Measurements from ENCODE around the gene FADS2. TPM values are rescaled to one million over a fixed set of nuclear protein-coding genes. Genes with fewer than 3 reads are reported as not detected.

FADS2 gene
- total RNA-seq, 1 donor from 2014 or later, result 121 TPM

DNA sequence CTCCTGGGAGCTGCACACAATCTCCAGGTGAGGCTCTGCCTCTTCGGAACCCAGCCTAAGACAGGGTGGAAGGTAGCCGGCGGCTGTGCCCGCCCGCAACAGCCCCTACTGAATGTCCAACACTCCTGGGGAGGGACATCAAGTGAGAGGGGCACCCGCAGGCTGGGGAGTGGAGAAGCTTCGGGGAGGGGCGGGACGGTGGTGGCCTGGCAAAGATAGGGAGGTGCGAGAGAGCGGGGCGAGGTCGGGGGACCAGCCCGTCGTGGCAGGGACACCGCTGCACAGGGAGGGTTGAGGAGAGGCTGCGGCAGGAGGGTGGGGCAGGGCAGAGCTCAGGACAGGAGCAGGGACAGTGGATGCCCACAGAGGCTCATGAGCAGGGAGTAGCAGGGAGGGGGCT, 72.2 kb downstream of the FADS2 start:
- DNase-seq (ENCODE audit: low spot score in 2 of 2) (no peak), FAIRE-seq (no peak)

- no peak for FAIRE-seq
Observed at GRCh38 chr11:61901397-61901796, 73.3 kb downstream of the FADS2 start.

DNA sequence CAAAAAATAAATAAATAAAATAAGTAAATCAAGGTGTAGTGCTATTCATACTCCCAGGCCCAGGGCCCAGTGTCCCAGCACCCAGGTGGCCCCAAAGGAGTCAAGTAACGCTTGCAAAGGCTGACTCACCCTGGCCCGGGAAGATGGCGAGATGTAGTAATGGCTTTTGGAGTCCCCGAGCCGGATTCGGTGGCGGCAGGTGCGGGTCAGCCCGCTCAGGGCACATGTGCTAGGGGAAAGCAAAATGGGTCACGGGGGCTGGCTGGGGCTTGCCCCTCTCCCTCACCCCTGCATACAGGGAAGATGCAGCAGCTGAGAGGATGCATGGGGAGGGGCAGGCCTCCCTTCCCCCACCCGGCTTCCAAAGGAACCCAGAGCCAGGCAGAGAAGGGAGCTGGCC, 74.2 kb downstream of the FADS2 start:
- no peak for DNase-seq (ENCODE audit: low spot score in 2 of 2)
- FAIRE-seq, result no peak

More at GRCh38 chr11:61901397-61901796, 73.3 kb downstream of the FADS2 start:
- no peak for DNase-seq (ENCODE audit: low spot score in 2 of 2)

DNA sequence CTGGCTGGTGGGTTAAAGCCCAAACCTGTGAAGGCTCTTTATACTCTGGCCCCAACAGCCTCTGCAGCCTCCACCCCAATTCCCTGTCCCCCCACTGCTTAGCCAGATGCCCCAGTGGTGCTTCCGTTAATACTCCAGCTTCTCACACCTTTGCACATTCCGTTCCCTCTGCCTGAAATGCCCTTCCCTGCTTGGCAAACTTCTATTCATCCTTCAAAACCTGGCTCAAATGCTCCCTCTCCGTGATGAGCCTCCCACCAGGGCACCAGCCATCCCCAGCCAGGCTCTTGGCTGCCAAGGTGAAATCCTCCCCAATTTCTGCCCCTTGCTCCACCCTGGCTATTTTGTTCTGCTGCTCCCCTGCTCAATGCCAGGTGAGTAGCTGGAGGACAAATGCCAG, 75.7 kb downstream of the FADS2 start:
- FAIRE-seq, result no peak
- no peak for DNase-seq (ENCODE audit: low spot score in 2 of 2)

GRCh38 chr11:61904539-61905048, 76.5 kb downstream of the FADS2 start:
- no peak for DNase-seq (ENCODE audit: low spot score in 2 of 2)
- no peak for FAIRE-seq

GRCh38 chr11:61905067-61905696, 77.1 kb downstream of the FADS2 start:
- FAIRE-seq, result no peak
- DNase-seq (ENCODE audit: low spot score in 2 of 2), result no peak

GRCh38 chr11:61905801-61906521, 77.9 kb downstream of the FADS2 start:
- no peak for DNase-seq (ENCODE audit: low spot score in 2 of 2)
- no peak for FAIRE-seq

DNA sequence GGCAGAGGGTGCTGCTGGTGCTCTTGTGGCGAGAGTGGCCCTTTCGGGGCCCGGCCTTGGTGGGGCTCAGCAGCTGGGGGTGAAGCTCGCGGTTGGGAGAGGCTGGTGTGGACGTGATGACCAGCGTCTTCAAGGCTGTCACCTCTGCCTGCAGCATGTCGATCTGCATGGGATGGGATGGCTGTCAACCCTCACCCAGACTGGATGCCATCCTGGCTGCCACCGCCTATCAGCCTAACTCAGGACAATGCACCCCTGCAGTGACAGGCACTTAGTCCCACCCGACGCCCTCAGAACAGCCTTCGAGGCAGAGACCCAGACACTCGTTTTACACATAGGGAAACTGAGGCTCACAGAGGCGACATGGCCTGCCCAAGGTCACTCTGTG, 78.4 kb downstream of the FADS2 start:
- no peak for FAIRE-seq

DNA sequence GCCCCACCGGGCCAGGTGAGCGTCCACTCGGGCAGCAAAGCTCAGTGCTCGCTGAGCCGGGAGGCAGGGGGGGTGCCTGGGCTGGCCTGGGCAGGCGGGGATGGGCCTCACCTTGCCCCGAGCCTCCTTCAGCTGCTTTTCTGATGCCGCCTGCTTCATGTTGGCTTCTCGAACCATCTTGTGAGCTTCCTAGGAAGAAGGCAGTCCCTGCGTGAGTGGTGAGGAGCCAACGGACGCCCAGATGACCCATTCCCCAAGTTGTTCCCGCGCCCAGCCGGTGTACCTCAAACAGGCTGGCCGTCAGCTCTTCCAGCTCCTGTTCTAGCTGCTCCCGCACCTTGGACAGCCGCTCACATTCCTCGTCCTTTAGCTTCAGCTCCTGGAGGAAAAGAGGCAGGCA, 79.2 kb downstream of the FADS2 start:
- FAIRE-seq (no peak), DNase-seq (ENCODE audit: low spot score in 2 of 2) (no peak)

More for the DNA sequence above, 78.4 kb downstream of the FADS2 start:
- no peak for DNase-seq (ENCODE audit: low spot score in 2 of 2)

DNA sequence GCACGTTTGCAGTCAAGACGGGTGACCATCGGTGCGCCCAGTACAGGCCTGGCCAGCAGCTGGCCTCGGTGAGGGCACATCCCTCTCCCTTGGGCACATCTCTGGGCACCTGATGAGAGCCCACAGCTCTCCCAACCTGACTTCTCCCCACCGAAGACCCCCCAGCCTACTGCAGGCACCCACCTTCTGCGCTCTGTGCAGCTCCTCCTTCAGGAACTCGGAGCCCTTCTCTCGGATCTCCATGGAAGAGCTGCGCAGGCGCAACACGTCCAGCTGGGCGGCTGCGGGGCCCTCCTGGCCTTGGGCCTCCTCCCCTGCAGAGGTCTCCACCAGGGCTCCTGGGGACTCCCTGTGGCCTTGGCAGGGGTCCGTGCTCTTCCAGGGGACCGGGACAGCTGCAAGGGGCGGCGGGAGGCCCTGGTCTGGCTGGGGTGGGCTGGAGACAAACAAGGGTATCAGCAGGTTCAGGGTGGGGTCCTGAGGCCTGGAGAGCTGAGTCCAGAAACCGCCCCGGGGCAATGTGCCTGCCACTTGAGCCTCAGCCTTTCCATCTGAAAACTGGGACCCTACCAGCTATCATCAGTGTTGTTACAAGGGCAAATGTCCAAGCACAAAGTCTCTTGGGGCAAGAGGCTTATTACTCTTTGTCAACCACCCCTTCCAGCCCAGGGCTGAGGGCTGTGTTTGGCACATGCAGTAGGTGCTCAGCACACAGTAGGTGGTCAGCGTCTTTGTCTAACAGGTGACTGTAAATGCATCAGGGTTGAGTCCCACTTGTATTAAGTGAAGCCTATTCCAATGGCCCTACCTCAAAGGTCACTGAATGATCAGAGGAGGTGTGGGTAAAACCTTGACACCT, 80.0 kb downstream of the FADS2 start:
- FAIRE-seq (no peak), DNase-seq (ENCODE audit: low spot score in 2 of 2) (no peak)

- FAIRE-seq (no peak), DNase-seq (ENCODE audit: low spot score in 2 of 2) (no peak)
Observed at GRCh38 chr11:61908730-61909316, 80.7 kb downstream of the FADS2 start.

- DNase-seq (ENCODE audit: low spot score in 2 of 2), result no peak
- no peak for FAIRE-seq
Observed at GRCh38 chr11:61910187-61911127, 82.4 kb downstream of the FADS2 start.

DNA sequence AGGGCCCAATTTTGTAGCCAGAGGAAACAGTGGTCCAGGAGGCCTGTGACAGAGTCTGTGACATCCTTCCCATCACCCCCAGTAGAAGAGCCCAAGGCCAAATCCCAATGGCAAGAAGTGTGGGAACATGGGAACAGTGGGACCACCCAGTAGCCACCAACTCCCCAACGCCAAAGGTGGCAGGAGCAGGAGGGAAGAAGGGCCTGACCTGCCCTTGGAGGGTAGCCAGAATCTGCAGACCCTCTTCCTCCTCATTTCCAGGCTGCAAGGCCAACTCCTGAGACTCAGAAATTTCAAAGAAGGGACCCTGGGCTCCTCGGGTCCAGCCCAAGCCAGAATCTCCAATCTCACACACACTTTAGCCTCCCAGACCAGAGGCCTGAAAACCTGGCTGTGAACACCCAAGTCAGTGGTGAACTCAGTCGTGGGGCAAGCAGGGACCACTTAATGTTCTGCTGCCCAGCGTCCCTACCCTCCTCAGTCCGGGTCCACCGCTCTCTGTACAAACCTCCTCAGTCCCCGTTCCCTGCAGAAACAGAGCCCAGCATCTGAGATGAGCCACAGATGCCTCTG, 83.1 kb downstream of the FADS2 start:
- no peak for FAIRE-seq
- DNase-seq (ENCODE audit: low spot score in 2 of 2), result no peak

GRCh38 chr11:61911701-61912529, 83.8 kb downstream of the FADS2 start:
- DNase-seq (ENCODE audit: low spot score in 2 of 2) (no peak), FAIRE-seq (no peak)

GRCh38 chr11:61912530-61912898, 84.4 kb downstream of the FADS2 start:
- DNase-seq (ENCODE audit: low spot score in 2 of 2) (no peak), FAIRE-seq (no peak)

- DNase-seq (ENCODE audit: low spot score in 2 of 2), result no peak
- no peak for FAIRE-seq
Observed at GRCh38 chr11:61912991-61913698, 85.0 kb downstream of the FADS2 start.

GRCh38 chr11:61913699-61914395, 85.7 kb downstream of the FADS2 start:
- DNase-seq (ENCODE audit: low spot score in 2 of 2) (no peak), FAIRE-seq (no peak)
